HepG2 (cell line): ENCODE results near the gene PIP5K1C. TPM values are rescaled to one million over a fixed set of nuclear protein-coding genes. Genes with fewer than 3 reads are reported as not detected.

Source experiments
- ARID2 ChIP-seq: sonication (generic); formaldehyde crosslinking; IDR thresholded peaks from 2 replicates; pipeline ENCODE4 v1.8.1; 2022; ENCODE audit warnings: mild to moderate bottlenecking, missing genetic modification reagents, borderline replicate concordance
- ASH2L ChIP-seq: fragments of 300-600, 200-600 bp; sonication (generic); IDR thresholded peaks from 2 replicates; pipeline ENCODE4 v1.7.0; 2017; ENCODE audit warnings: low read depth, mild to moderate bottlenecking, moderate library complexity, mixed read lengths, low read length; ENCODE audit not compliant: insufficient read length
- DPF2 ChIP-seq: sonication (generic); formaldehyde crosslinking; IDR thresholded peaks from 2 replicates; pipeline ENCODE4 v1.4.0; 2020; ENCODE audit warnings: mild to moderate bottlenecking, low read depth, missing genetic modification reagents, borderline replicate concordance
- RELA ChIP-seq: sonication (generic); formaldehyde crosslinking; IDR thresholded peaks from 2 replicates; pipeline ENCODE4 v1.4.0; 2020; ENCODE audit warnings: missing genetic modification reagents
- SALL1 ChIP-seq: sonication (generic); formaldehyde crosslinking; IDR thresholded peaks from 2 replicates; pipeline ENCODE4 v1.8.0; 2022; ENCODE audit warnings: mild to moderate bottlenecking, missing genetic modification reagents
- SOX13 ChIP-seq, 3 experiments: fragments of 450-650 bp in 1 of 3; sonication (generic) in 1 of 3; formaldehyde crosslinking in 1 of 3; IDR thresholded peaks in 2 of 3; conservative IDR thresholded peaks in 1 of 3; 2 replicates each; pipeline versions ENCODE4 v1.5.0 to v1.6.1; 2016 to 2020; ENCODE audit warnings: antibody characterized with exemption in 1 of 3, mild to moderate bottlenecking in 1 of 3, missing compliant biosample characterization in 1 of 3, missing genetic modification reagents in 1 of 3, moderate library complexity in 1 of 3
- TCF12 ChIP-seq, 2 experiments: fragments of 450-650 bp in 1 of 2; sonication (generic) in 1 of 2; formaldehyde crosslinking in 1 of 2; IDR thresholded peaks; 2 replicates each; pipeline versions ENCODE4 v1.6.1 to v1.8.0; 2017 to 2022; ENCODE audit warnings: antibody characterized with exemption in 1 of 2, mild to moderate bottlenecking in 1 of 2, missing genetic modification reagents in 1 of 2, moderate library complexity in 1 of 2
- USF2 ChIP-seq, 2 experiments: sonication (generic) in 1 of 2; formaldehyde crosslinking in 1 of 2; IDR thresholded peaks; 2 replicates each; pipeline versions ENCODE4 v1.5.1 to v1.6.1; 2011 to 2020; ENCODE audit warnings: borderline replicate concordance in 1 of 2, low read depth in 1 of 2, low read length in 1 of 2, mild to moderate bottlenecking in 1 of 2, missing genetic modification reagents in 1 of 2, moderate library complexity in 1 of 2
- YEATS2 ChIP-seq: sonication (generic); formaldehyde crosslinking; IDR thresholded peaks from 2 replicates; pipeline ENCODE4 v1.4.0; 2020; ENCODE audit warnings: missing genetic modification reagents, borderline replicate concordance
- ZBTB4 ChIP-seq: sonication (generic); formaldehyde crosslinking; IDR thresholded peaks from 2 replicates; pipeline ENCODE4 v1.4.0; 2020; ENCODE audit warnings: missing genetic modification reagents, mild to moderate bottlenecking, borderline replicate concordance
- ZFYVE20 ChIP-seq: sonication (generic); formaldehyde crosslinking; IDR thresholded peaks from 2 replicates; pipeline ENCODE4 v1.8.0; 2023; ENCODE audit warnings: low read depth, mild to moderate bottlenecking, moderate library complexity, missing genetic modification reagents, borderline replicate concordance
- ZNF260 ChIP-seq: sonication (generic); formaldehyde crosslinking; IDR thresholded peaks from 2 replicates; pipeline ENCODE4 v1.4.0; 2020; ENCODE audit warnings: missing genetic modification reagents, low read depth, mild to moderate bottlenecking, borderline replicate concordance
- ZNF501 ChIP-seq: sonication (generic); formaldehyde crosslinking; IDR thresholded peaks from 2 replicates; pipeline ENCODE4 v1.5.1; 2020; ENCODE audit warnings: mild to moderate bottlenecking, moderate library complexity, missing genetic modification reagents
- ZNF546 ChIP-seq: sonication (generic); formaldehyde crosslinking; conservative IDR thresholded peaks from 2 replicates; pipeline ENCODE4 v1.8.1; 2023; ENCODE audit warnings: mild to moderate bottlenecking, missing genetic modification reagents
- ZNF670 ChIP-seq: sonication (generic); formaldehyde crosslinking; IDR thresholded peaks from 2 replicates; pipeline ENCODE4 v1.8.0; 2022; ENCODE audit warnings: mild to moderate bottlenecking, missing genetic modification reagents, borderline replicate concordance
- ZNF691 ChIP-seq: sonication (generic); formaldehyde crosslinking; IDR thresholded peaks from 2 replicates; pipeline ENCODE4 v1.4.0; 2020; ENCODE audit warnings: missing genetic modification reagents, low read depth, mild to moderate bottlenecking, borderline replicate concordance
- ZNF710 ChIP-seq: sonication (generic); formaldehyde crosslinking; IDR thresholded peaks from 2 replicates; pipeline ENCODE4 v1.5.0; 2020; ENCODE audit warnings: mild to moderate bottlenecking, missing genetic modification reagents, borderline replicate concordance
- polyA plus RNA-seq, 8 experiments: library from polyadenylated mRNA; depleted of rRNA in 3 of 8; stranded (reverse) in 7 of 8; unstranded in 1 of 8; fragments of >200 nt; fragmentation: Illumina TruSeq in 4 of 8; extraction: Trizol in 4 of 8; gene quantifications; 2 replicates each; pipeline versions ENCODE4 v1.2.1 to v1.2.3, GENCODE V29; 2011 to 2016; ENCODE audit warnings: low read depth in 4 of 8, missing spikeins in 1 of 8, mixed read lengths in 1 of 8; ENCODE audit not compliant: insufficient read depth in 1 of 8
- total RNA-seq, 5 experiments: library from RNA; depleted of rRNA; stranded (reverse); fragments of >200 nt; fragmentation: Illumina TruSeq; extraction: Trizol; gene quantifications; 2 replicates each; pipeline ENCODE4 v1.2.3, GENCODE V29; 2016; ENCODE audit warnings: low read depth in 1 of 5

The PIP5K1C gene
- total and polyA plus RNA-seq, 2 of the 13 experiments (the other 11 are each of a cell fraction or from before 2014, with no cell fraction given) = 3.6 to 4.3 TPM

GRCh38 chr19:3710265-3710812 is 10.1 kb upstream of the PIP5K1C start (continued):
- TF ChIP-seq DPF2 (CRISPR knock-in tag) = peak; percentile 79
- TF ChIP-seq ZFYVE20 (CRISPR knock-in tag) = no peak
- peak; percentile 84 for TF ChIP-seq ZBTB4
- no peak for TF ChIP-seq ZNF260 (CRISPR knock-in tag)
- peak; percentile 79; the same call in 1 of the 2 replicates for TF ChIP-seq ZNF691 (CRISPR knock-in tag)
- peak; percentile 77 for TF ChIP-seq YEATS2
- no peak for TF ChIP-seq ZNF546 (CRISPR knock-in tag)
- TF ChIP-seq TCF12 (IDR thresholded peaks at IDR 0.05) = no peak
- TF ChIP-seq TCF12 (CRISPR knock-in tag; IDR thresholded peaks at IDR 0.05) = 0 out of 2 replicates have a peak, but pooled peaks have one; percentile 30
- peak; percentile 80 for TF ChIP-seq ZNF501 (CRISPR knock-in tag)
- no peak for TF ChIP-seq RELA (CRISPR knock-in tag)
- peak; percentile 81; the same call in 1 of the 2 replicates for TF ChIP-seq ZNF710 (CRISPR knock-in tag)
- peak; percentile 76; the same call in 1 of the 2 replicates for TF ChIP-seq ZNF670
- TF ChIP-seq USF2 (IDR thresholded peaks at IDR 0.05; ENCODE audit: low read depth, low read length) = no peak
- no peak for TF ChIP-seq USF2 (CRISPR knock-in tag; IDR thresholded peaks at IDR 0.05; ENCODE audit: borderline replicate concordance)
- TF ChIP-seq SALL1 (CRISPR knock-in tag) = peak; percentile 95
- no peak for TF ChIP-seq SOX13 (IDR thresholded peaks at IDR 0.05)
- TF ChIP-seq SOX13 (CRISPR knock-in tag; conservative IDR thresholded peaks at IDR 0.05 in 1 of 2, IDR thresholded peaks at IDR 0.05 in 1 of 2) = peak in 1 of 2 experiments; percentile 82; a peak in 2 of 4 replicates
- no peak for TF ChIP-seq ARID2 (CRISPR knock-in tag)
- TF ChIP-seq ASH2L = peak; percentile 13
